Kidney capillary endothelial cell (primary cell): ENCODE results near the gene RIF1.

Experiments
- DNase-seq: peaks from one replicate; pipeline ENCODE4 v3.0.0-alpha.2; 2018; ENCODE audit warnings: low spot score

The RIF1 gene

DNA sequence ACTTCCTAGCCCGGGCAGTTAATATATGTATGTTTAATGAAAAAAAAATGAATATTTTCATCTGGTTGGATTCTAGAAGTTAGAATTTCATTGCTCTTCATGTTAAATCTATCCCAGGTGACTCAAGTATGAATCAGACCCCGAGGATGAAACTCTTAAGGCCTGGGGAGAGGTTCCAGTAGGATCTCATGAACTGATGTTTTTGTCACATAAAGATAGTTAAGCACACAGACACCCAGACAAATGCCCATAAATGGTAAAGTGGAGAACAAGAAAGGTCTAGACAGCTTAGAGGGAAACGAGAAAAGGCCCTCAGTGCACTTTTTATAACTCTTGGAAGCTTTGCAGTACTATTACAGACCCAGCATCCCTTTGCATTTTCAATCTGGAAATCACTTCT lies 114.1 kb downstream of the RIF1 start:
- no peak for DNase-seq

- DNase-seq: no peak
Measured at GRCh38 chr2:151525821-151526373, 116.2 kb downstream of the RIF1 start.

GRCh38 chr2:151526572-151527090 lies 116.9 kb downstream of the RIF1 start:
- DNase-seq: no peak
